HepG2 (cell line): ENCODE results near the gene TTLL4. TPM values are rescaled to one million over a fixed set of nuclear protein-coding genes. Genes with fewer than 3 reads are reported as not detected.
A peak's percentile ranks its signal among the peaks of the same experiment; 100 is the strongest.

Experiments
- ARID5B ChIP-seq: IDR thresholded peaks from 2 replicates; pipeline ENCODE4 v1.4.0; 2020; ENCODE audit warnings: mild to moderate bottlenecking, missing genetic modification reagents
- ATF6 ChIP-seq: sonication (generic); formaldehyde crosslinking; conservative IDR thresholded peaks from 2 replicates; pipeline ENCODE4 v1.4.0; 2020; ENCODE audit warnings: missing genetic modification reagents
- ATF7-NPFF ChIP-seq: sonication (generic); formaldehyde crosslinking; IDR thresholded peaks from 2 replicates; pipeline ENCODE4 v1.8.1; 2023; ENCODE audit warnings: mild to moderate bottlenecking, low read depth, missing genetic modification reagents, moderate library complexity
- BRF2 ChIP-seq: sonication (generic); formaldehyde crosslinking; IDR thresholded peaks from 2 replicates; pipeline ENCODE4 v1.8.1; 2022; ENCODE audit warnings: mild to moderate bottlenecking, missing genetic modification reagents
- GTF3A ChIP-seq: sonication (generic); formaldehyde crosslinking; conservative IDR thresholded peaks from 2 replicates; pipeline ENCODE4 v1.4.0; 2020; ENCODE audit warnings: mild to moderate bottlenecking, missing genetic modification reagents
- KLF9 ChIP-seq: IDR thresholded peaks from 2 replicates; pipeline ENCODE4 v1.6.1; 2016; ENCODE audit warnings: low read depth
- MNT ChIP-seq: fragments of 450-650 bp; IDR thresholded peaks from 2 replicates; pipeline ENCODE4 v1.6.1; 2016
- NR2C2 ChIP-seq: sonication (generic); formaldehyde crosslinking; IDR thresholded peaks from 2 replicates; pipeline ENCODE4 v1.4.0; 2020; ENCODE audit warnings: missing genetic modification reagents, mild to moderate bottlenecking, moderate library complexity, borderline replicate concordance
- SOX6 ChIP-seq, 2 experiments: fragments of 450-650 bp in 1 of 2; sonication (generic) in 1 of 2; formaldehyde crosslinking in 1 of 2; IDR thresholded peaks; 2 replicates each; pipeline versions ENCODE4 v1.4.0 to v1.6.1; 2017 to 2020; ENCODE audit warnings: antibody characterized with exemption in 1 of 2, mild to moderate bottlenecking in 1 of 2, missing genetic modification reagents in 1 of 2
- SP1 ChIP-seq, 2 experiments: fragments of 450-650 bp in 1 of 2; sonication (generic) in 1 of 2; formaldehyde crosslinking in 1 of 2; IDR thresholded peaks; 2 replicates each; pipeline versions ENCODE4 v1.4.0 to v1.6.1; 2016 to 2020; ENCODE audit warnings: missing genetic modification reagents in 1 of 2
- ZBTB7B ChIP-seq: sonication (generic); formaldehyde crosslinking; IDR thresholded peaks from 2 replicates; pipeline ENCODE4 v1.4.0; 2020; ENCODE audit warnings: missing genetic modification reagents
- ZFP90 ChIP-seq: sonication (generic); formaldehyde crosslinking; IDR thresholded peaks from 2 replicates; pipeline ENCODE4 v1.8.0; 2022; ENCODE audit warnings: missing genetic modification reagents, mild to moderate bottlenecking, inconsistent platforms, borderline replicate concordance
- ZNF256 ChIP-seq: sonication (generic); formaldehyde crosslinking; conservative IDR thresholded peaks from 2 replicates; pipeline ENCODE4 v1.4.0; 2020; ENCODE audit warnings: missing genetic modification reagents
- ZNF274 ChIP-seq: sonication (generic); formaldehyde crosslinking; IDR thresholded peaks from 2 replicates; pipeline ENCODE4 v1.5.1; 2020; ENCODE audit warnings: mild to moderate bottlenecking, missing genetic modification reagents
- ZNF3 ChIP-seq: IDR thresholded peaks from 2 replicates; pipeline ENCODE4 v1.7.0; 2017; ENCODE audit warnings: inconsistent platforms
- ZNF550 ChIP-seq: sonication (generic); formaldehyde crosslinking; IDR thresholded peaks from 2 replicates; pipeline ENCODE4 v1.4.0; 2020; ENCODE audit warnings: mild to moderate bottlenecking, missing genetic modification reagents, borderline replicate concordance
- ZNF577 ChIP-seq: sonication (generic); formaldehyde crosslinking; IDR thresholded peaks from 2 replicates; pipeline ENCODE4 v1.4.0; 2020; ENCODE audit warnings: mild to moderate bottlenecking, low read depth, missing genetic modification reagents, borderline replicate concordance
- ZNF589 ChIP-seq: sonication (generic); formaldehyde crosslinking; conservative IDR thresholded peaks from 2 replicates; pipeline ENCODE4 v1.8.0; 2022; ENCODE audit warnings: mild to moderate bottlenecking, moderate library complexity, missing genetic modification reagents
- ZNF615 ChIP-seq: sonication (generic); formaldehyde crosslinking; IDR thresholded peaks from 2 replicates; pipeline ENCODE4 v1.5.0; 2020; ENCODE audit warnings: mild to moderate bottlenecking, missing genetic modification reagents, borderline replicate concordance
- ZNF660 ChIP-seq: sonication (generic); formaldehyde crosslinking; IDR thresholded peaks from 2 replicates; pipeline ENCODE4 v1.5.1; 2020; ENCODE audit warnings: mild to moderate bottlenecking, low read depth, missing genetic modification reagents, borderline replicate concordance
- polyA plus RNA-seq, 8 experiments: library from polyadenylated mRNA; depleted of rRNA in 3 of 8; stranded (reverse) in 7 of 8; unstranded in 1 of 8; fragments of >200 nt; fragmentation: Illumina TruSeq in 4 of 8; extraction: Trizol in 4 of 8; gene quantifications; 2 replicates each; pipeline versions ENCODE4 v1.2.1 to v1.2.3, GENCODE V29; 2011 to 2016; ENCODE audit warnings: low read depth in 4 of 8, missing spikeins in 1 of 8, mixed read lengths in 1 of 8; ENCODE audit not compliant: insufficient read depth in 1 of 8
- total RNA-seq, 5 experiments: library from RNA; depleted of rRNA; stranded (reverse); fragments of >200 nt; fragmentation: Illumina TruSeq; extraction: Trizol; gene quantifications; 2 replicates each; pipeline ENCODE4 v1.2.3, GENCODE V29; 2016; ENCODE audit warnings: low read depth in 1 of 5

TTLL4 gene
- total and polyA plus RNA-seq, 2 of the 13 experiments (the other 11 are each of a cell fraction or from before 2014, with no cell fraction given): 77.5 to 84.6 TPM

DNA sequence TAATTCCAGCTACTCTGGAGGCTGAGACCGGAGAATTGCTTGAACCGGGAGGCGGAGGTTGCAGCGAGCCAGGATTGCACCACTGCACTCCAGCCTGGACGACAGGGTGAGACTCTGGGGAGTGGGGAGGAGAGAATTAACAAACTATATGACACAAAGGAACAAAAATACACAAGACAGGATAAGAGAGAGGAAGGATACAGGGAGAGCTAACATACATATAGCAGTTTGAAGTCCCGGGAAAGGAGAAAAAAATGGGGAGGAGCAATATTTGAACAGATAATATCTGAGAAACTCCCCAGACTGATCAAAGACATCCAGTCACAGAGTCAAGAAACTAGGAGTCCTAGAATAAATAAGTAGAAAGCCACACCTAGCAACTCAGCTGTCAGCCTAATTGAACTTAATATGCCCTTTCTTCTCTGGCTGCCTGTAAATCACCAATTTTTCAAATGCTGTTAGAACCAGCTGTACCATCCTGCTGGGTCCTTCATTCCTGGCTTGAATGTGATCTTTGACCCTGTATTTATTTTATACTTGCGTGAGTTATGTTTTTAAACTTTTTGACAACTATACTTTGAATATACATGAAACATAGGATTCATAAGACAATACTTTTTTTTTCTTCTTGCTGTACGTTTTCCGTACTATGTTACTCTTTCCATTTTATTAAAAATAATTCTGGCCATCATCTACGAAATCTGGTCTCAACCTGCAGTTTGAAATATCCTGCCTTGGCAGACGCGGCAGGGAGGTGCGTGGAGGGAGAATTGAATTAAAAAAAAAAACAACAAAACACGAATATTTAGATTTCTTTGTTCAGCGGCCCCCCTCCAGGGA lies 70.4 kb downstream of the TTLL4 start (continued):
- TF ChIP-seq ARID5B (peak; percentile 46; the same call in 1 of the 2 replicates), ZNF256 (CRISPR knock-in tag) (no peak), ZNF615 (CRISPR knock-in tag) (peak; percentile 61; the same call in 1 of the 2 replicates), NR2C2 (CRISPR knock-in tag) (no peak), ZNF274 (0 out of 2 replicates have a peak, but pooled peaks have one; percentile 31), GTF3A (CRISPR knock-in tag) (no peak), ZNF550 (CRISPR knock-in tag) (no peak), ATF6 (CRISPR knock-in tag) (no peak; the same call in 1 of the 2 replicates), SOX6 (IDR thresholded peaks at IDR 0.05) (no peak), SOX6 (CRISPR knock-in tag; IDR thresholded peaks at IDR 0.05) (no peak), KLF9 (no peak), ZNF660 (CRISPR knock-in tag) (no peak), ZFP90 (CRISPR knock-in tag) (no peak), BRF2 (CRISPR knock-in tag) (no peak), ATF7-NPFF (0 out of 2 replicates have a peak, but pooled peaks have one; percentile 45), ZNF577 (CRISPR knock-in tag) (no peak), ZNF3 (CRISPR knock-in tag) (no peak), SP1 (IDR thresholded peaks at IDR 0.05) (no peak), SP1 (CRISPR knock-in tag; IDR thresholded peaks at IDR 0.05) (no peak), ZNF589 (no peak), ZBTB7B (CRISPR knock-in tag) (no peak), MNT (no peak)
